ENCODE measurements around the gene DIAPH3.
"Not testable (repeated sequence)": the region's sequence is repeated elsewhere in the genome, so short reads cannot be mapped to it uniquely, and the experiment has no call there.

Gene DIAPH3

GRCh38 chr13:60095300-60095699 lies 68.4 kb downstream of the DIAPH3 start:
- FAIRE-seq (no peak), DNase-seq (ENCODE audit: insufficient read length, low spot score) (no peak)

- no peak for FAIRE-seq
- no peak for DNase-seq (ENCODE audit: insufficient read length, low spot score)
Observed at GRCh38 chr13:60094385-60095088, 69.2 kb downstream of the DIAPH3 start.

GRCh38 chr13:60093425-60094019 lies 70.2 kb downstream of the DIAPH3 start:
- no peak for DNase-seq (ENCODE audit: insufficient read length, low spot score)
- FAIRE-seq: no peak

- DNase-seq (ENCODE audit: insufficient read length, low spot score) (no peak), FAIRE-seq (no peak)
Observed at GRCh38 chr13:60091573-60091972, 72.2 kb downstream of the DIAPH3 start.

GRCh38 chr13:60090574-60090973 lies 73.2 kb downstream of the DIAPH3 start:
- DNase-seq (ENCODE audit: insufficient read length, low spot score) (no peak), FAIRE-seq (no peak)

GRCh38 chr13:60083780-60084179 lies 79.9 kb downstream of the DIAPH3 start:
- FAIRE-seq; DNase-seq (ENCODE audit: insufficient read length, low spot score): not testable (repeated sequence)

- FAIRE-seq (no peak), DNase-seq (ENCODE audit: insufficient read length, low spot score) (no peak)
Observed at GRCh38 chr13:60080850-60081249, 82.9 kb downstream of the DIAPH3 start.

- FAIRE-seq: no peak
- DNase-seq (ENCODE audit: insufficient read length, low spot score): no peak
Observed at GRCh38 chr13:60078226-60078625, 85.5 kb downstream of the DIAPH3 start.

GRCh38 chr13:60075850-60076249 lies 87.9 kb downstream of the DIAPH3 start:
- no peak for DNase-seq (ENCODE audit: insufficient read length, low spot score)
- FAIRE-seq: no peak

GRCh38 chr13:60074397-60074796 lies 89.3 kb downstream of the DIAPH3 start:
- FAIRE-seq: no peak
- no peak for DNase-seq (ENCODE audit: insufficient read length, low spot score)

- FAIRE-seq: no peak
- no peak for DNase-seq (ENCODE audit: insufficient read length, low spot score)
Observed at GRCh38 chr13:60066226-60066625, 97.5 kb downstream of the DIAPH3 start.

GRCh38 chr13:60062502-60062901 lies 101.2 kb downstream of the DIAPH3 start:
- DNase-seq (ENCODE audit: insufficient read length, low spot score) (no peak), FAIRE-seq (no peak)

- no peak for FAIRE-seq
- DNase-seq (ENCODE audit: insufficient read length, low spot score): no peak
Observed at GRCh38 chr13:60061737-60062136, 102.0 kb downstream of the DIAPH3 start.

- no peak for FAIRE-seq
- DNase-seq (ENCODE audit: insufficient read length, low spot score): no peak
Observed at GRCh38 chr13:60051754-60052285, 111.9 kb downstream of the DIAPH3 start.

- not testable (repeated sequence) for DNase-seq (ENCODE audit: insufficient read length, low spot score); FAIRE-seq
Observed at GRCh38 chr13:60048353-60048752, 115.4 kb downstream of the DIAPH3 start.

- FAIRE-seq (no peak), DNase-seq (ENCODE audit: insufficient read length, low spot score) (no peak)
Observed at GRCh38 chr13:60047918-60048317, 115.8 kb downstream of the DIAPH3 start.

GRCh38 chr13:60044321-60044720 lies 119.4 kb downstream of the DIAPH3 start:
- no peak for DNase-seq (ENCODE audit: insufficient read length, low spot score)
- FAIRE-seq: no peak

- FAIRE-seq (no peak), DNase-seq (ENCODE audit: insufficient read length, low spot score) (no peak)
Observed at GRCh38 chr13:60043262-60043661, 120.5 kb downstream of the DIAPH3 start.

GRCh38 chr13:60040668-60041067 lies 123.1 kb downstream of the DIAPH3 start:
- not testable (repeated sequence) for DNase-seq (ENCODE audit: insufficient read length, low spot score); FAIRE-seq

- no peak for DNase-seq (ENCODE audit: insufficient read length, low spot score)
- no peak for FAIRE-seq
Observed at GRCh38 chr13:60035874-60036273, 127.9 kb downstream of the DIAPH3 start.

- no peak for FAIRE-seq
- DNase-seq (ENCODE audit: insufficient read length, low spot score): no peak
Observed at GRCh38 chr13:60032851-60033250, 130.9 kb downstream of the DIAPH3 start.

GRCh38 chr13:60028021-60028420 lies 135.7 kb downstream of the DIAPH3 start:
- FAIRE-seq (no peak), DNase-seq (ENCODE audit: insufficient read length, low spot score) (no peak)

Data from HTR-8/SVneo (cell line).